IPS-20b (cell line): Measurements from ENCODE around the gene MSANTD1.

ENCODE experiments used
- H3K27ac ChIP-seq: one replicate; pipeline ENCODE4 v1.5.1; 2013; ENCODE audit warnings: low read length
- H3K27me3 ChIP-seq: 2 replicates; pipeline ENCODE4 v1.6.1; 2013; ENCODE audit warnings: mild to moderate bottlenecking, low read length, inconsistent platforms; ENCODE audit not compliant: insufficient read depth
- H3K36me3 ChIP-seq: 2 replicates; pipeline ENCODE4 v1.6.1; 2013; ENCODE audit warnings: low read depth, mild to moderate bottlenecking, inconsistent platforms, low read length, moderate library complexity; ENCODE audit not compliant: insufficient read depth
- H3K4me1 ChIP-seq: 2 replicates; pipeline ENCODE4 v1.6.1; 2013; ENCODE audit warnings: mild to moderate bottlenecking, control low read depth, inconsistent platforms, low read length, moderate library complexity; ENCODE audit not compliant: insufficient read depth
- H3K4me3 ChIP-seq: 2 replicates; pipeline ENCODE4 v1.5.1; 2013; ENCODE audit warnings: mild to moderate bottlenecking, low read length, inconsistent platforms
- H3K9ac ChIP-seq: 2 replicates; pipeline ENCODE4 v1.6.1; 2013; ENCODE audit warnings: low read depth, mild to moderate bottlenecking, inconsistent platforms, low read length, moderate library complexity
- H3K9me3 ChIP-seq: 2 replicates; pipeline ENCODE4 v1.6.1; 2013; ENCODE audit warnings: mild to moderate bottlenecking, low read depth, low read length, inconsistent platforms; ENCODE audit not compliant: insufficient read depth

The MSANTD1 gene

GRCh38 chr4:3208826-3209225 is 40.1 kb upstream of the MSANTD1 start:
- no peak overlapping the region for H3K27ac ChIP-seq
- H3K36me3 ChIP-seq, result peaks cover 86% of the 10 kb centered on the region
- no peak overlapping the region for H3K4me3 ChIP-seq
- H3K27me3 ChIP-seq, result no peaks in the 10 kb centered on the region
- H3K4me1 ChIP-seq, result no peaks in the 10 kb centered on the region
- no peaks in the 10 kb centered on the region for H3K9me3 ChIP-seq
- H3K9ac ChIP-seq, result no peak overlapping the region

- Histone ChIP-seq H3K9ac (no peak overlapping the region), H3K27me3 (no peaks in the 10 kb centered on the region), H3K27ac (no peak overlapping the region), H3K4me1 (no peaks in the 10 kb centered on the region), H3K4me3 (no peak overlapping the region), H3K36me3 (peaks cover 86% of the 10 kb centered on the region), H3K9me3 (no peaks in the 10 kb centered on the region)
Measured at GRCh38 chr4:3209551-3210325, 39.2 kb upstream of the MSANTD1 start.

DNA sequence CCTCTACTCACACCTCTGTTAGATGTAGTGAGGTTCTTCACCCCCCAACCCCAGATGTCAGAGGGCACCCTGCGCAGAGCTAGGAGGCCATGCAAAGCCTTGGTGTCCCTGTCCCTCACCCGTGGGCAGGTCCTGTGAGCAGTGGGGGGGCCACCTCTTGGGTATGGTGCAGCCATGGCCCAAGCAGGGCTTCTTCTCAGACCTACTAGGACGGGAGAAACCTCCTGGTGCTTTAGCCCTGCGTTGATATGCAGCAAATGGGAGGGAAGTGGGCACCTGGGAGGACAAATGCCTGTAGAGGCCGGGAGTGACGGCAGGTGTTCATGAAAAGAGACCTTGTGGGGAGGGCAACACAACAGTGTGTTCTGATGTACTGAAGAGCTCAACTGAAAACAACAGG is 38.5 kb upstream of the MSANTD1 start:
- H3K9me3 ChIP-seq, result no peaks in the 10 kb centered on the region
- no peaks in the 10 kb centered on the region for H3K27me3 ChIP-seq
- H3K36me3 ChIP-seq, result peaks cover 90% of the 10 kb centered on the region
- no peak overlapping the region for H3K27ac ChIP-seq
- H3K4me3 ChIP-seq, result no peak overlapping the region
- H3K9ac ChIP-seq, result no peak overlapping the region
- H3K4me1 ChIP-seq, result no peaks in the 10 kb centered on the region

GRCh38 chr4:3211866-3212265 is 37.1 kb upstream of the MSANTD1 start:
- Histone ChIP-seq H3K9me3 (no peaks in the 10 kb centered on the region), H3K27me3 (no peaks in the 10 kb centered on the region), H3K36me3 (peaks cover 93% of the 10 kb centered on the region), H3K9ac (no peak overlapping the region), H3K4me1 (no peaks in the 10 kb centered on the region), H3K4me3 (no peak overlapping the region), H3K27ac (no peak overlapping the region)

- H3K9me3 ChIP-seq, result no peaks in the 10 kb centered on the region
- H3K9ac ChIP-seq, result no peak overlapping the region
- H3K27ac ChIP-seq, result no peak overlapping the region
- H3K27me3 ChIP-seq, result no peaks in the 10 kb centered on the region
- no peaks in the 10 kb centered on the region for H3K4me1 ChIP-seq
- peaks cover 93% of the 10 kb centered on the region for H3K36me3 ChIP-seq
- no peak overlapping the region for H3K4me3 ChIP-seq
Measured at GRCh38 chr4:3212391-3213105, 36.4 kb upstream of the MSANTD1 start.

- H3K36me3 ChIP-seq, result peaks cover 93% of the 10 kb centered on the region
Measured at GRCh38 chr4:3213106-3213425, 35.9 kb upstream of the MSANTD1 start.

GRCh38 chr4:3213661-3214250 is 35.2 kb upstream of the MSANTD1 start:
- Histone ChIP-seq H3K4me3 (no peak overlapping the region), H3K9ac (no peak overlapping the region), H3K9me3 (no peaks in the 10 kb centered on the region), H3K4me1 (no peaks in the 10 kb centered on the region), H3K27ac (no peak overlapping the region), H3K27me3 (no peaks in the 10 kb centered on the region), H3K36me3 (peaks cover 92% of the 10 kb centered on the region)

More at GRCh38 chr4:3213106-3213425, 35.9 kb upstream of the MSANTD1 start:
- H3K27ac ChIP-seq, result no peak overlapping the region
- no peaks in the 10 kb centered on the region for H3K27me3 ChIP-seq
- H3K4me3 ChIP-seq, result no peak overlapping the region
- no peaks in the 10 kb centered on the region for H3K4me1 ChIP-seq
- H3K9me3 ChIP-seq, result no peaks in the 10 kb centered on the region
- H3K9ac ChIP-seq, result no peak overlapping the region

DNA sequence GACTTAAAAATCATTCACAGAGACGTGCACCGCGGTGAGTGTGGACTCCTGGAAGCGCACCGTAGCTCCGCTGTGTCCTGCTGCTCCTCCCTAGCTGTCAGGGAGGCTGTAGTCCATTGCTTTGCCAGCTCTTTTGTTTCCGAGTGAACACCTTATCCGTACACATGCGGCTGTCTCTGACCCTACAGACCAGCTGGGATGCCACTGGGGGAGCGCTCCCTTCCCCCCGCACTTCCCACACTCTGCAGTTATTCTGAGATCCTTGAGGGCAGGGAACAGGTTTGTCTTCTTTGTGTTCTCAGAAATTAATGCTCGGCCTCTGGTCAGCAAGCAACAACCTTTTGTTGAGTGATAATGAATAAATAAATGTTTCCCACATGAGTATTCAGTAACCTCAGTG is 33.7 kb upstream of the MSANTD1 start:
- Histone ChIP-seq H3K9ac (no peak overlapping the region), H3K4me1 (no peaks in the 10 kb centered on the region), H3K27me3 (no peaks in the 10 kb centered on the region), H3K36me3 (peaks cover 92% of the 10 kb centered on the region), H3K9me3 (no peaks in the 10 kb centered on the region), H3K4me3 (no peak overlapping the region), H3K27ac (no peak overlapping the region)

DNA sequence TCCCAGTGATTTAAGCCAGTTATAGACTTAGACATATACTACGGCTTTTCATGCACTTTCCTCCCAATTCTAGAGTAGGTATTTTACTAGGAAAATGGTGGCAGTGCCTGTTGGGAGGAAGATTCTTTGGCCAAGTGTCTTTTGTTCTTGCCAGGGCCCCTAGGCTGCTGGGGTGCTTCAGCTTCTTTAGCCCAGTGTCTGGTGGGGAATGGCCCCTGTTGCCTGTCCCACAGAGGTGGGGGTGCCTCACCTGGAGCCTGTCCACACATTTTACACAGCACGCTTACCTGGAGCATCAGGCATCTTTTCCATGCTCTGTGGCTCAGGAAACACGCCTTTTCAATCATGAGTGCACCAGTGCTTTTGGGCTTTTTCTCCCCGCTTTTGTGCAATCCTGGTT is 33.2 kb upstream of the MSANTD1 start:
- Histone ChIP-seq H3K9ac (no peak overlapping the region), H3K36me3 (peaks cover 92% of the 10 kb centered on the region), H3K27ac (no peak overlapping the region), H3K4me1 (no peaks in the 10 kb centered on the region), H3K4me3 (no peak overlapping the region), H3K9me3 (no peaks in the 10 kb centered on the region), H3K27me3 (no peaks in the 10 kb centered on the region)

- H3K36me3 ChIP-seq, result peaks cover 96% of the 10 kb centered on the region
- no peak overlapping the region for H3K9ac ChIP-seq
- no peak overlapping the region for H3K4me3 ChIP-seq
- no peak overlapping the region for H3K27ac ChIP-seq
- H3K9me3 ChIP-seq, result no peaks in the 10 kb centered on the region
- no peaks in the 10 kb centered on the region for H3K4me1 ChIP-seq
- H3K27me3 ChIP-seq, result no peaks in the 10 kb centered on the region
Measured at GRCh38 chr4:3217266-3217665, 31.7 kb upstream of the MSANTD1 start.

DNA sequence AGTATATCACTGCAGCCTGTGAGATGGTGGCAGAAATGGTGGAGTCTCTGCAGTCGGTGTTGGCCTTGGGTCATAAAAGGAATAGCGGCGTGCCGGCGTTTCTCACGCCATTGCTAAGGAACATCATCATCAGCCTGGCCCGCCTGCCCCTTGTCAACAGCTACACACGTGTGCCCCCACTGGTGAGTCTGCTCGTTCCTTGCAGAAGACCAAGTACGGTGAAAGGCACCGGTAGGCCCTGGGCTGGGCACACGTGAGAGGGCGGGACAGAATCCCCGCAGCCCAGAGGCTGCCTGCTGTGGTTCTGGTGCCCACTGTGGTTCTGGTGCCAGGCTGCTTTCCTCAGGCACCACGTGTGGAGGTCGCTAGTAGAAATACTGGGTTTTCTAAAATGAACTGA is 31.2 kb upstream of the MSANTD1 start:
- peaks cover 96% of the 10 kb centered on the region for H3K36me3 ChIP-seq
- H3K4me3 ChIP-seq, result no peak overlapping the region
- H3K9me3 ChIP-seq, result no peaks in the 10 kb centered on the region
- no peak overlapping the region for H3K9ac ChIP-seq
- no peak overlapping the region for H3K27ac ChIP-seq
- H3K4me1 ChIP-seq, result no peaks in the 10 kb centered on the region
- H3K27me3 ChIP-seq, result no peaks in the 10 kb centered on the region
